H9 (cell line): ENCODE measurements around the gene FOS. TPM values are rescaled to one million over a fixed set of nuclear protein-coding genes. Genes with fewer than 3 reads are reported as not detected.

ENCODE experiments used
- DNase-seq: peaks from one replicate; pipeline ENCODE4 v3.0.0-alpha.2; 2017
- H2AFZ ChIP-seq: one replicate; pipeline ENCODE4 v1.6.1; 2013; ENCODE audit warnings: mild to moderate bottlenecking, low read length, control low read depth, moderate library complexity
- H2AK5ac ChIP-seq: 2 replicates; pipeline ENCODE4 v1.6.1; 2013; ENCODE audit warnings: low read length, control low read depth, mixed read lengths; ENCODE audit not compliant: insufficient read length
- H2BK120ac ChIP-seq: one replicate; pipeline ENCODE4 v1.6.1; 2013; ENCODE audit warnings: low read depth, mild to moderate bottlenecking, low read length, control low read depth, inconsistent platforms; ENCODE audit not compliant: poor library complexity, severe bottlenecking
- H2BK12ac ChIP-seq: 2 replicates; pipeline ENCODE4 v1.6.1; 2013; ENCODE audit warnings: low read length, control low read depth, mixed read lengths, low read depth; ENCODE audit not compliant: insufficient read length
- H2BK15ac ChIP-seq: 2 replicates; pipeline ENCODE4 v1.6.1; 2013; ENCODE audit warnings: low read depth, low read length, control low read depth
- H2BK20ac ChIP-seq: one replicate; pipeline ENCODE4 v1.6.1; 2013; ENCODE audit warnings: low read depth, mild to moderate bottlenecking, low read length, control low read depth, inconsistent platforms; ENCODE audit not compliant: poor library complexity, severe bottlenecking
- H2BK5ac ChIP-seq: 2 replicates; pipeline ENCODE4 v1.6.1; 2013; ENCODE audit warnings: low read length, control low read depth, mixed read lengths; ENCODE audit not compliant: insufficient read length
- H3K14ac ChIP-seq: 2 replicates; pipeline ENCODE4 v1.6.1; 2013; ENCODE audit warnings: low read length, control low read depth; ENCODE audit not compliant: insufficient read depth
- H3K18ac ChIP-seq: 2 replicates; pipeline ENCODE4 v1.6.1; 2013; ENCODE audit warnings: low read depth, mild to moderate bottlenecking, mixed read lengths, low read length, control low read depth; ENCODE audit not compliant: insufficient read length
- H3K23ac ChIP-seq: 2 replicates; pipeline ENCODE4 v1.6.1; 2013; ENCODE audit warnings: low read length, control low read depth, mixed read lengths, low read depth; ENCODE audit not compliant: insufficient read length
- H3K23me2 ChIP-seq: 2 replicates; pipeline ENCODE4 v1.6.1; 2013; ENCODE audit warnings: low read depth, mild to moderate bottlenecking, mixed read lengths, low read length, control low read depth; ENCODE audit not compliant: insufficient read length, poor library complexity, severe bottlenecking
- H3K27ac ChIP-seq: 2 replicates; pipeline ENCODE4 v1.5.1; 2013; ENCODE audit warnings: low read length, control low read depth, mixed read lengths, low read depth; ENCODE audit not compliant: insufficient read length
- H3K27me3 ChIP-seq: 2 replicates; pipeline ENCODE4 v1.6.1; 2013; ENCODE audit warnings: low read length, control low read depth, inconsistent platforms; ENCODE audit not compliant: insufficient read depth
- H3K4ac ChIP-seq: 2 replicates; pipeline ENCODE4 v1.6.1; 2013; ENCODE audit warnings: low read depth, mild to moderate bottlenecking, control low read depth, inconsistent platforms, low read length, moderate library complexity
- H3K4me1 ChIP-seq: 2 replicates; pipeline ENCODE4 v1.6.1; 2013; ENCODE audit warnings: low read length, control low read depth, inconsistent platforms; ENCODE audit not compliant: insufficient read depth
- H3K4me2 ChIP-seq: 2 replicates; pipeline ENCODE4 v1.6.1; 2013; ENCODE audit warnings: low read length, control low read depth, mixed read lengths; ENCODE audit not compliant: insufficient read length, insufficient read depth
- H3K56ac ChIP-seq: 2 replicates; pipeline ENCODE4 v1.6.1; 2013; ENCODE audit warnings: low read depth, mild to moderate bottlenecking, mixed read lengths, low read length, control low read depth; ENCODE audit not compliant: insufficient read length
- H3K79me1 ChIP-seq: 2 replicates; pipeline ENCODE4 v1.6.1; 2013; ENCODE audit warnings: low read depth, mild to moderate bottlenecking, moderate library complexity, low read length, control low read depth, inconsistent platforms; ENCODE audit not compliant: insufficient read depth, poor library complexity, severe bottlenecking
- H3K79me2 ChIP-seq: 2 replicates; pipeline ENCODE4 v1.6.1; 2013; ENCODE audit warnings: low read length, control low read depth, inconsistent platforms; ENCODE audit not compliant: insufficient read depth
- H3K9ac ChIP-seq: 2 replicates; pipeline ENCODE4 v1.6.1; 2013; ENCODE audit warnings: low read length, control low read depth, mixed read lengths; ENCODE audit not compliant: insufficient read length; ENCODE audit errors: extremely low read depth
- H3K9me3 ChIP-seq: one replicate; pipeline ENCODE4 v1.6.1; 2013; ENCODE audit warnings: low read depth, low read length, inconsistent platforms; ENCODE audit not compliant: control insufficient read depth
- H3T11ph ChIP-seq: one replicate; pipeline ENCODE4 v1.6.1; 2013; ENCODE audit warnings: mild to moderate bottlenecking, low read length, control low read depth, inconsistent platforms
- H4K20me1 ChIP-seq: one replicate; pipeline ENCODE4 v1.6.1; 2013; ENCODE audit not compliant: control insufficient read depth, insufficient read length, insufficient read depth
- H4K5ac ChIP-seq: 2 replicates; pipeline ENCODE4 v1.6.1; 2013; ENCODE audit warnings: low read depth, mild to moderate bottlenecking, mixed read lengths, low read length, control low read depth; ENCODE audit not compliant: insufficient read length
- H4K8ac ChIP-seq: replicated peaks from 2 replicates; pipeline ENCODE4 v1.6.1; 2013; ENCODE audit warnings: low read length, control low read depth, mixed read lengths, low read depth; ENCODE audit not compliant: insufficient read length
- H4K91ac ChIP-seq: 2 replicates; pipeline ENCODE4 v1.6.1; 2013; ENCODE audit warnings: low read depth, mild to moderate bottlenecking, moderate library complexity, mixed read lengths, low read length, control low read depth; ENCODE audit not compliant: insufficient read length
- H3K27ac Mint-ChIP-seq, 3 experiments: 2 replicates in 2 of 3; 3 replicates in 1 of 3; pipeline ENCODE4 v1.8.0; 2020 to 2021; ENCODE audit warnings: mixed read lengths in 3 of 3, mild to moderate bottlenecking in 1 of 3, moderate library complexity in 1 of 3
- H3K27me3 Mint-ChIP-seq: 2 replicates; pipeline ENCODE4 v1.8.0; 2021; ENCODE audit warnings: low read depth, mild to moderate bottlenecking, moderate library complexity, mixed read lengths
- H3K36me3 Mint-ChIP-seq, 3 experiments: 2 replicates in 2 of 3; 3 replicates in 1 of 3; pipeline ENCODE4 v1.8.0; 2020 to 2021; ENCODE audit warnings: low read depth in 3 of 3, mixed read lengths in 3 of 3; ENCODE audit not compliant: insufficient read depth in 1 of 3
- H3K4me1 Mint-ChIP-seq, 2 experiments: 2 replicates each; pipeline ENCODE4 v1.8.0; 2020; ENCODE audit warnings: mixed read lengths in 2 of 2
- H3K4me3 Mint-ChIP-seq, 2 experiments: 2 replicates in 1 of 2; 3 replicates in 1 of 2; pipeline ENCODE4 v1.8.0; 2020 to 2021; ENCODE audit warnings: mild to moderate bottlenecking in 2 of 2, mixed read lengths in 2 of 2, moderate library complexity in 1 of 2
- H3K9me3 Mint-ChIP-seq, 2 experiments: 2 replicates in 1 of 2; 3 replicates in 1 of 2; pipeline ENCODE4 v1.8.0; 2020; ENCODE audit warnings: mild to moderate bottlenecking in 2 of 2, mixed read lengths in 2 of 2, moderate library complexity in 1 of 2
- CTCF ChIP-seq: fragments of 200-600 bp; sonication (generic); conservative IDR thresholded peaks from 3 replicates; pipeline ENCODE4 v1.8.0; 2021; ENCODE audit warnings: antibody characterized with exemption, mild to moderate bottlenecking
- WGBS: extraction: QIAGEN DNeasy Blood & Tissue Kit; methylation state at CpG from one replicate; pipeline ENCODE4 v1.1.7; 2013; ENCODE audit warnings: missing lambda C conversion rate, low lambda C conversion rate, mixed read lengths; ENCODE audit not compliant: insufficient read length; ENCODE audit errors: extremely low coverage; 5-methylcytosine and 5-hydroxymethylcytosine counted together
- total RNA-seq: library from RNA; stranded (reverse); gene quantifications from 2 replicates; pipeline ENCODE4 v1.2.1, GENCODE V29; 2021

FOS gene
- total RNA-seq, 1 experiment from 2014 or later: 33.9 TPM

- TF ChIP-seq CTCF: no peak
- Histone ChIP-seq H4K20me1 (no peaks in the 10 kb centered on the region), H3K4ac (no peak overlapping the region), H3K14ac (no peak overlapping the region), H3K27me3 (no peaks in the 10 kb centered on the region), H3K23ac (no peak overlapping the region), H3K9ac (no peak overlapping the region), H2BK120ac (no peak overlapping the region), H2BK15ac (no peak overlapping the region), H4K5ac (no peak overlapping the region), H2AFZ (no peak overlapping the region), H3K56ac (no peak overlapping the region), H3K27ac (no peak overlapping the region), H2BK20ac (no peak overlapping the region), H3K79me1 (no peaks in the 10 kb centered on the region), H3K9me3 (no peaks in the 10 kb centered on the region), H2BK12ac (no peak overlapping the region), H3K4me1 (no peaks in the 10 kb centered on the region), H3K4me2 (no peak overlapping the region), H4K8ac (no peak overlapping the region), H3K79me2 (no peaks in the 10 kb centered on the region), H2AK5ac (no peak overlapping the region), H3K23me2 (peaks cover 2% of the 10 kb centered on the region), H3K18ac (no peak overlapping the region), H4K91ac (no peak overlapping the region), H3T11ph (no peak overlapping the region), H2BK5ac (no peak overlapping the region)
- no CpG with 5 or more reads among the region's 2 CpGs for WGBS
- Mint-ChIP-seq H3K4me3 (no peak overlapping the region), H3K36me3 (no peaks in the 10 kb centered on the region), H3K27ac (no peak overlapping the region), H3K27me3 (peaks cover 2% of the 10 kb centered on the region), H3K9me3 (no peaks in the 10 kb centered on the region), H3K4me1 (peaks cover 7 to 18% of the 10 kb centered on the region in 2 experiments)
- no peak for DNase-seq
These were observed 40.4 kb downstream of the FOS start for GRCh38 chr14:75319021-75319420.
